Activated T-cell treated with anti-CD3 and anti-CD28 coated beads, Interleukin-2, amount 50 U/mL, for 4 hours (primary cell): ENCODE results near the gene C18orf32. TPM values are rescaled to one million over a fixed set of nuclear protein-coding genes. Genes with fewer than 3 reads are reported as not detected.
"Not testable (repeated sequence)": the region's sequence is repeated elsewhere in the genome, so short reads cannot be mapped to it uniquely, and the experiment has no call there.

ENCODE experiments used
- ATAC-seq, 2 donors: fragments of 200-7000 bp; cut with Tn5 transposase; one replicate each; pipeline ENCODE4 v1.10.0; 2021
- DNase-seq: peaks from one replicate; pipeline ENCODE4 v3.0.0-alpha.2; 2020
- H3K27me3 Mint-ChIP-seq: one replicate; pipeline ENCODE4 v1.8.0; 2021; ENCODE audit warnings: low read depth, mixed read lengths
- H3K36me3 Mint-ChIP-seq: one replicate; pipeline ENCODE4 v1.8.0; 2022; ENCODE audit warnings: mixed read lengths; ENCODE audit not compliant: insufficient read depth
- H3K4me1 Mint-ChIP-seq: one replicate; pipeline ENCODE4 v1.8.0; 2021; ENCODE audit warnings: low read depth, mixed read lengths
- H3K4me3 Mint-ChIP-seq: one replicate; pipeline ENCODE4 v1.8.0; 2021; ENCODE audit warnings: mild to moderate bottlenecking, moderate library complexity, mixed read lengths
- H3K9me3 Mint-ChIP-seq: one replicate; pipeline ENCODE4 v1.8.0; 2021; ENCODE audit warnings: mixed read lengths
- total RNA-seq, 3 donors: library from RNA; stranded (reverse); gene quantifications; one replicate each; pipeline ENCODE4 v1.2.1, GENCODE V29; 2021

Gene C18orf32
- total RNA-seq, 3 donors from 2014 or later, result 33.0 to 43.7 (median 42.3) TPM

GRCh38 chr18:49491534-49491856, 4.5 kb upstream of the C18orf32 start:
- peaks cover 42% of the 10 kb centered on the region for H3K36me3 Mint-ChIP-seq
- no peaks in the 10 kb centered on the region for H3K27me3 Mint-ChIP-seq
- no peaks in the 10 kb centered on the region for H3K9me3 Mint-ChIP-seq
- ATAC-seq (no peak), DNase-seq (no peak)
- H3K4me1 Mint-ChIP-seq, result peaks cover 46% of the 10 kb centered on the region
- H3K4me3 Mint-ChIP-seq, result peak overlapping the region; percentile 90

GRCh38 chr18:49490246-49490762, 3.3 kb upstream of the C18orf32 start:
- ATAC-seq (no peak), DNase-seq (no peak)
- Mint-ChIP-seq H3K9me3 (no peaks in the 10 kb centered on the region), H3K36me3 (peaks cover 43% of the 10 kb centered on the region), H3K4me1 (peaks cover 53% of the 10 kb centered on the region), H3K4me3 (peak overlapping the region; percentile 90), H3K27me3 (no peaks in the 10 kb centered on the region)

GRCh38 chr18:49487711-49488310, 777 bp upstream of the C18orf32 start:
- DNase-seq, result no peak

GRCh38 chr18:49486606-49486952, 455 bp downstream of the C18orf32 start:
- peaks cover 66% of the 10 kb centered on the region for H3K4me1 Mint-ChIP-seq
- H3K9me3 Mint-ChIP-seq, result no peaks in the 10 kb centered on the region
- peak overlapping the region; percentile 90 for H3K4me3 Mint-ChIP-seq
- no peak for DNase-seq
- no peaks in the 10 kb centered on the region for H3K27me3 Mint-ChIP-seq
- peaks cover 50% of the 10 kb centered on the region for H3K36me3 Mint-ChIP-seq
- ATAC-seq, result peak; percentile 32 to 38

More at GRCh38 chr18:49487711-49488310, 777 bp upstream of the C18orf32 start:
- peaks cover 65% of the 10 kb centered on the region for H3K4me1 Mint-ChIP-seq
- H3K4me3 Mint-ChIP-seq, result peak overlapping the region; percentile 90
- no peaks in the 10 kb centered on the region for H3K27me3 Mint-ChIP-seq
- peak in 1 of 2 donors; percentile 0 for ATAC-seq
- peaks cover 49% of the 10 kb centered on the region for H3K36me3 Mint-ChIP-seq
- H3K9me3 Mint-ChIP-seq, result no peaks in the 10 kb centered on the region

- no peak for ATAC-seq
Observed at GRCh38 chr18:49486134-49486533, 900 bp downstream of the C18orf32 start.

GRCh38 chr18:49483198-49483597, 3.8 kb downstream of the C18orf32 start:
- H3K4me1 Mint-ChIP-seq, result peaks cover 39% of the 10 kb centered on the region
- H3K9me3 Mint-ChIP-seq, result no peaks in the 10 kb centered on the region

More at GRCh38 chr18:49486134-49486533, 900 bp downstream of the C18orf32 start:
- Mint-ChIP-seq H3K4me3 (peak overlapping the region; percentile 90), H3K4me1 (peaks cover 63% of the 10 kb centered on the region), H3K36me3 (peaks cover 47% of the 10 kb centered on the region), H3K9me3 (no peaks in the 10 kb centered on the region), H3K27me3 (no peaks in the 10 kb centered on the region)
- no peak for DNase-seq

GRCh38 chr18:49481907-49482306, 5.1 kb downstream of the C18orf32 start:
- H3K4me3 Mint-ChIP-seq, result no peak overlapping the region
- H3K27me3 Mint-ChIP-seq, result no peaks in the 10 kb centered on the region
- no peak for ATAC-seq

More at GRCh38 chr18:49483198-49483597, 3.8 kb downstream of the C18orf32 start:
- DNase-seq (no peak), ATAC-seq (no peak)
- peaks cover 31% of the 10 kb centered on the region for H3K36me3 Mint-ChIP-seq
- no peak overlapping the region for H3K4me3 Mint-ChIP-seq
- no peaks in the 10 kb centered on the region for H3K27me3 Mint-ChIP-seq

GRCh38 chr18:49481317-49481716, 5.7 kb downstream of the C18orf32 start:
- H3K36me3 Mint-ChIP-seq, result peaks cover 30% of the 10 kb centered on the region
- no peaks in the 10 kb centered on the region for H3K27me3 Mint-ChIP-seq
- DNase-seq (no peak), ATAC-seq (no peak)
- no peak overlapping the region for H3K4me3 Mint-ChIP-seq
- peaks cover 30% of the 10 kb centered on the region for H3K4me1 Mint-ChIP-seq
- H3K9me3 Mint-ChIP-seq, result no peaks in the 10 kb centered on the region

More at GRCh38 chr18:49481907-49482306, 5.1 kb downstream of the C18orf32 start:
- no peaks in the 10 kb centered on the region for H3K9me3 Mint-ChIP-seq
- no peak for DNase-seq
- H3K4me1 Mint-ChIP-seq, result peaks cover 29% of the 10 kb centered on the region
- H3K36me3 Mint-ChIP-seq, result peaks cover 26% of the 10 kb centered on the region

GRCh38 chr18:49479381-49480137, 7.5 kb downstream of the C18orf32 start:
- no peaks in the 10 kb centered on the region for H3K27me3 Mint-ChIP-seq
- H3K4me1 Mint-ChIP-seq, result peaks cover 18% of the 10 kb centered on the region
- H3K36me3 Mint-ChIP-seq, result peaks cover 29% of the 10 kb centered on the region
- no peak for DNase-seq
- H3K9me3 Mint-ChIP-seq, result no peaks in the 10 kb centered on the region
- no peak overlapping the region for H3K4me3 Mint-ChIP-seq
- ATAC-seq, result no peak

GRCh38 chr18:49476664-49477411, 10.2 kb downstream of the C18orf32 start:
- H3K4me3 Mint-ChIP-seq, result no peak overlapping the region
- peaks cover 2% of the 10 kb centered on the region for H3K9me3 Mint-ChIP-seq
- H3K36me3 Mint-ChIP-seq, result peaks cover 21% of the 10 kb centered on the region
- H3K27me3 Mint-ChIP-seq, result no peaks in the 10 kb centered on the region
- DNase-seq (no peak), ATAC-seq (no peak)
- H3K4me1 Mint-ChIP-seq, result peaks cover 9% of the 10 kb centered on the region

- DNase-seq, H3K4me1 Mint-ChIP-seq, H3K4me3 Mint-ChIP-seq, H3K27me3 Mint-ChIP-seq, H3K9me3 Mint-ChIP-seq, ATAC-seq: not testable (repeated sequence)
- H3K36me3 Mint-ChIP-seq, result peaks cover 12% of the 10 kb centered on the region
Observed at GRCh38 chr18:49474935-49475334, 12.1 kb downstream of the C18orf32 start.

GRCh38 chr18:49473721-49474120, 13.3 kb downstream of the C18orf32 start:
- DNase-seq (no peak), ATAC-seq (no peak)
- Mint-ChIP-seq H3K4me1 (peaks cover 4% of the 10 kb centered on the region), H3K4me3 (no peak overlapping the region), H3K27me3 (peaks cover 5% of the 10 kb centered on the region), H3K36me3 (peaks cover 5% of the 10 kb centered on the region), H3K9me3 (peaks cover 2% of the 10 kb centered on the region)

GRCh38 chr18:49472459-49472858, 14.6 kb downstream of the C18orf32 start:
- H3K36me3 Mint-ChIP-seq, result peaks cover 4% of the 10 kb centered on the region
- H3K9me3 Mint-ChIP-seq, result peaks cover 2% of the 10 kb centered on the region
- H3K27me3 Mint-ChIP-seq, result peaks cover 5% of the 10 kb centered on the region
- ATAC-seq (no peak), DNase-seq (no peak)
- H3K4me1 Mint-ChIP-seq, result peaks cover 4% of the 10 kb centered on the region
- no peak overlapping the region for H3K4me3 Mint-ChIP-seq

- Mint-ChIP-seq H3K36me3 (peaks cover 1% of the 10 kb centered on the region), H3K4me1 (no peaks in the 10 kb centered on the region), H3K4me3 (no peak overlapping the region), H3K27me3 (peaks cover 5% of the 10 kb centered on the region), H3K9me3 (peaks cover 2% of the 10 kb centered on the region)
- ATAC-seq, result no peak
- DNase-seq, result no peak
Observed at GRCh38 chr18:49471532-49471931, 15.5 kb downstream of the C18orf32 start.
